ENCODE results near the gene C4orf50. TPM values are rescaled to one million over a fixed set of nuclear protein-coding genes. Genes with fewer than 3 reads are reported as not detected.

The C4orf50 gene
- total and polyA plus RNA-seq, 2 of the 13 experiments (the other 11 are each of a cell fraction or from before 2014, with no cell fraction given), result not detected

GRCh38 chr4:5894266-5894665 lies 124.0 kb downstream of the C4orf50 start:
- ChIA-PET POLR2A (no interaction called here), CTCF (ENCODE audit: low intra/inter-chr PET ratio, low total read pairs) (no interaction called here)
- intact Hi-C loops (cut with micrococcal nuclease; ENCODE audit: unreplicated experiment), result no loop called here
- H3K9me3 ChIP-seq (ENCODE audit: low read length), result no peaks in the 10 kb centered on the region
- FAIRE-seq (no peak), ATAC-seq (no peak), DNase-seq (ENCODE audit: low spot score) (no peak)
- no peak overlapping the region for H3K9ac ChIP-seq (ENCODE audit: insufficient read depth, low read depth, low read length)
- in situ Hi-C loops (cut with HindIII; ENCODE audit: extremely low pct_ligation_motif_present, low pct_unique_long_range_greater_than_20kb), result no loop called here
- no peaks in the 10 kb centered on the region for H3K36me3 ChIP-seq (replicated peaks in 1 of 2; ENCODE audit: control insufficient read depth in 1 of 2, insufficient read depth in 2 of 2, low read length in 2 of 2)
- H3K4me3 ChIP-seq (replicated peaks in 1 of 3; ENCODE audit: insufficient read depth in 1 of 3, low read depth in 2 of 3, low read length in 3 of 3), result no peak overlapping the region
- H3K27me3 ChIP-seq (ENCODE audit: control insufficient read depth in 1 of 2, insufficient read depth in 2 of 2, low read length in 2 of 2), result peaks cover 0 to 18% of the 10 kb centered on the region in 2 experiments; a peak in 1 of 5 replicates
- H3K4me2 ChIP-seq (ENCODE audit: low read depth, low read length), result no peak overlapping the region
- no peaks in the 10 kb centered on the region for H3K79me2 ChIP-seq (ENCODE audit: insufficient read depth, low read length)
- peaks cover 2% of the 10 kb centered on the region; the same call in 1 of the 2 replicates for H4K20me1 ChIP-seq (ENCODE audit: insufficient read depth, low read length)
- no TSS peak for BruUV-seq (replicated peaks)
- 0% methylated on average over 6 of the region's 7 CpGs for WGBS (ENCODE audit: low lambda C conversion rate)
- H3K4me1 ChIP-seq (ENCODE audit: insufficient read depth, low read length), result no peaks in the 10 kb centered on the region
- no peak overlapping the region for H2AFZ ChIP-seq (ENCODE audit: low read length)
- no peak overlapping the region for H3K27ac ChIP-seq (ENCODE audit: extremely low read length, insufficient read depth, low read length)
- no peak for TF ChIP-seq BRF2 (CRISPR knock-in tag; IDR thresholded peaks at IDR 0.05)
- no peak for TF ChIP-seq ZBTB39 (CRISPR knock-in tag; IDR thresholded peaks at IDR 0.05)
- no peak for TF ChIP-seq PAWR (CRISPR knock-in tag; IDR thresholded peaks at IDR 0.05; ENCODE audit: borderline replicate concordance)
- TF ChIP-seq, protein P1, sequence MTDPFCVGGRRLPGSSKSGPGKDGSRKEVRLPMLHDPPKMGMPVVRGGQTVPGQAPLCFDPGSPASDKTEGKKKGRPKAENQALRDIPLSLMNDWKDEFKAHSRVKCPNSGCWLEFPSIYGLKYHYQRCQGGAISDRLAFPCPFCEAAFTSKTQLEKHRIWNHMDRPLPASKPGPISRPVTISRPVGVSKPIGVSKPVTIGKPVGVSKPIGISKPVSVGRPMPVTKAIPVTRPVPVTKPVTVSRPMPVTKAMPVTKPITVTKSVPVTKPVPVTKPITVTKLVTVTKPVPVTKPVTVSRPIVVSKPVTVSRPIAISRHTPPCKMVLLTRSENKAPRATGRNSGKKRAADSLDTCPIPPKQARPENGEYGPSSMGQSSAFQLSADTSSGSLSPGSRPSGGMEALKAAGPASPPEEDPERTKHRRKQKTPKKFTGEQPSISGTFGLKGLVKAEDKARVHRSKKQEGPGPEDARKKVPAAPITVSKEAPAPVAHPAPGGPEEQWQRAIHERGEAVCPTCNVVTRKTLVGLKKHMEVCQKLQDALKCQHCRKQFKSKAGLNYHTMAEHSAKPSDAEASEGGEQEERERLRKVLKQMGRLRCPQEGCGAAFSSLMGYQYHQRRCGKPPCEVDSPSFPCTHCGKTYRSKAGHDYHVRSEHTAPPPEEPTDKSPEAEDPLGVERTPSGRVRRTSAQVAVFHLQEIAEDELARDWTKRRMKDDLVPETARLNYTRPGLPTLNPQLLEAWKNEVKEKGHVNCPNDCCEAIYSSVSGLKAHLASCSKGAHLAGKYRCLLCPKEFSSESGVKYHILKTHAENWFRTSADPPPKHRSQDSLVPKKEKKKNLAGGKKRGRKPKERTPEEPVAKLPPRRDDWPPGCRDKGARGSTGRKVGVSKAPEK (CRISPR knock-in tag; IDR thresholded peaks at IDR 0.05; ENCODE audit: borderline replicate concordance), result no peak
- no peak for TF ChIP-seq ZNF10 (CRISPR knock-in tag; IDR thresholded peaks at IDR 0.05; ENCODE audit: borderline replicate concordance, low read depth)
- no peak for TF ChIP-seq CSRNP2 (CRISPR knock-in tag; conservative IDR thresholded peaks at IDR 0.05; ENCODE audit: low read depth)
- TF ChIP-seq MED1 (CRISPR knock-in tag; IDR thresholded peaks at IDR 0.05), result no peak
- no peak for TF ChIP-seq NR2C2 (CRISPR knock-in tag; IDR thresholded peaks at IDR 0.05; ENCODE audit: borderline replicate concordance)
- TF ChIP-seq ZNF431 (CRISPR knock-in tag; IDR thresholded peaks at IDR 0.05; ENCODE audit: borderline replicate concordance, low read depth), result no peak
- TF ChIP-seq TBX3 (IDR thresholded peaks at IDR 0.05; ENCODE audit: borderline replicate concordance), result no peak
- TF ChIP-seq ADNP (CRISPR knock-in tag; IDR thresholded peaks at IDR 0.05), result no peak
- no peak for TF ChIP-seq ZBED4 (CRISPR knock-in tag; IDR thresholded peaks at IDR 0.05; ENCODE audit: borderline replicate concordance)
- TF ChIP-seq ZMAT3 (CRISPR knock-in tag; conservative IDR thresholded peaks at IDR 0.05), result no peak

Measured in HepG2 (cell line).